GM18498 (cell line): ENCODE results near the gene SUSD3.
A peak's percentile ranks its signal among the peaks of the same experiment; 100 is the strongest.
"Not testable (repeated sequence)": the region's sequence is repeated elsewhere in the genome, so short reads cannot be mapped to it uniquely, and the experiment has no call there.

Experiments
- ATAC-seq: cut with Tn5 transposase; IDR thresholded peaks from one replicate; pipeline ENCODE4 v1.9.1; 2021; ENCODE audit warnings: mild to moderate bottlenecking, moderate library complexity; ENCODE audit not compliant: unreplicated experiment

Gene SUSD3

GRCh38 chr9:93058355-93059010, at the start of gene SUSD3:
Gene SUSD3 (plus strand): TSS chr9:93058701. CDS start chr9:93058743, 42 bp downstream.
- ATAC-seq: peak; percentile 66

GRCh38 chr9:93009337-93010015, 49.0 kb upstream of the SUSD3 start:
- no peak for ATAC-seq

GRCh38 chr9:93010056-93010455, 48.4 kb upstream of the SUSD3 start:
- ATAC-seq: no peak

- ATAC-seq: no peak
These were observed 47.8 kb upstream of the SUSD3 start for GRCh38 chr9:93010704-93011103.

- ATAC-seq: no peak
These were observed 47.4 kb upstream of the SUSD3 start for GRCh38 chr9:93011114-93011513.

- no peak for ATAC-seq
These were observed 45.3 kb upstream of the SUSD3 start for GRCh38 chr9:93012963-93013855.

GRCh38 chr9:93013856-93014582, 44.5 kb upstream of the SUSD3 start:
- ATAC-seq: no peak

GRCh38 chr9:93015190-93015589, 43.3 kb upstream of the SUSD3 start:
- not testable (repeated sequence) for ATAC-seq

GRCh38 chr9:93017621-93018020, 40.9 kb upstream of the SUSD3 start:
- ATAC-seq: no peak

- ATAC-seq: no peak
These were observed 38.4 kb upstream of the SUSD3 start for GRCh38 chr9:93020151-93020550.

- ATAC-seq: no peak
These were observed 37.5 kb upstream of the SUSD3 start for GRCh38 chr9:93020771-93021670.

GRCh38 chr9:93022066-93022465, 36.4 kb upstream of the SUSD3 start:
- ATAC-seq: no peak

- ATAC-seq: no peak
These were observed 35.6 kb upstream of the SUSD3 start for GRCh38 chr9:93022721-93023520.

- ATAC-seq: no peak
These were observed 35.0 kb upstream of the SUSD3 start for GRCh38 chr9:93023521-93023815.

- no peak for ATAC-seq
These were observed 33.9 kb upstream of the SUSD3 start for GRCh38 chr9:93024646-93024910.

GRCh38 chr9:93024986-93025630, 33.4 kb upstream of the SUSD3 start:
- no peak for ATAC-seq

- ATAC-seq: no peak
These were observed 32.8 kb upstream of the SUSD3 start for GRCh38 chr9:93025736-93026135.

- ATAC-seq: no peak
These were observed 31.9 kb upstream of the SUSD3 start for GRCh38 chr9:93026640-93027039.

GRCh38 chr9:93027750-93028149, 30.8 kb upstream of the SUSD3 start:
- no peak for ATAC-seq
